Astrocyte (in vitro differentiated cells and primary cell): ENCODE results near the gene CAMKMT. TPM values are rescaled to one million over a fixed set of nuclear protein-coding genes. Genes with fewer than 3 reads are reported as not detected.

Experiments
- DNase-seq: peaks from one replicate; pipeline ENCODE4 v3.0.0-alpha.2; 2010; ENCODE audit warnings: low read depth
- FAIRE-seq: peaks from 2 replicates; lab custom pipeline; 2011; peaks lifted over from hg19 to GRCh38; lab: Jason Lieb, UNC
- H2AFZ ChIP-seq: 2 replicates; pipeline ENCODE4 v1.6.0; 2012; ENCODE audit warnings: low read depth, low read length, inconsistent platforms
- H3K27ac ChIP-seq: 2 replicates; pipeline ENCODE4 v1.5.1; 2011; ENCODE audit warnings: low read depth, low read length, inconsistent platforms
- H3K27me3 ChIP-seq: 2 replicates; pipeline ENCODE4 v1.6.0; 2011; ENCODE audit warnings: low read length, inconsistent platforms; ENCODE audit not compliant: insufficient read depth
- H3K36me3 ChIP-seq: 2 replicates; pipeline ENCODE4 v1.5.1; 2011; ENCODE audit warnings: low read length, inconsistent platforms; ENCODE audit not compliant: insufficient read depth
- H3K4me1 ChIP-seq: 2 replicates; pipeline ENCODE4 v1.5.1; 2011; ENCODE audit warnings: low read length, inconsistent platforms; ENCODE audit not compliant: insufficient read depth
- H3K4me2 ChIP-seq: 2 replicates; pipeline ENCODE4 v1.6.0; 2012; ENCODE audit warnings: low read length, inconsistent platforms
- H3K4me3 ChIP-seq: 2 replicates; pipeline ENCODE4 v1.5.1; 2011; ENCODE audit warnings: low read depth, mild to moderate bottlenecking, low read length, inconsistent platforms; ENCODE audit not compliant: insufficient read depth
- H3K79me2 ChIP-seq: 2 replicates; pipeline ENCODE4 v1.6.0; 2012; ENCODE audit warnings: mild to moderate bottlenecking, low read length, inconsistent platforms; ENCODE audit not compliant: insufficient read depth
- H3K9ac ChIP-seq: 2 replicates; pipeline ENCODE4 v1.6.0; 2012; ENCODE audit warnings: mild to moderate bottlenecking, low read length, inconsistent platforms
- H3K9me3 ChIP-seq: 2 replicates; pipeline ENCODE4 v1.5.1; 2012; ENCODE audit warnings: low read depth, mild to moderate bottlenecking, low read length, inconsistent platforms; ENCODE audit not compliant: insufficient read depth
- H4K20me1 ChIP-seq: 2 replicates; pipeline ENCODE4 v1.6.0; 2012; ENCODE audit warnings: low read length, inconsistent platforms; ENCODE audit not compliant: insufficient read depth
- H3K27ac Mint-ChIP-seq: one replicate; pipeline ENCODE4 v1.8.0; 2021; ENCODE audit warnings: mild to moderate bottlenecking, mixed read lengths; ENCODE audit not compliant: unreplicated experiment
- H3K27me3 Mint-ChIP-seq: one replicate; pipeline ENCODE4 v1.8.0; 2021; ENCODE audit warnings: low read depth, mixed read lengths; ENCODE audit not compliant: unreplicated experiment
- H3K36me3 Mint-ChIP-seq: one replicate; pipeline ENCODE4 v1.8.0; 2021; ENCODE audit warnings: low read depth, mixed read lengths; ENCODE audit not compliant: unreplicated experiment
- H3K4me1 Mint-ChIP-seq: one replicate; pipeline ENCODE4 v1.8.0; 2021; ENCODE audit warnings: low read depth, mixed read lengths; ENCODE audit not compliant: unreplicated experiment
- H3K4me3 Mint-ChIP-seq: one replicate; pipeline ENCODE4 v1.8.0; 2021; ENCODE audit warnings: mild to moderate bottlenecking, moderate library complexity, mixed read lengths; ENCODE audit not compliant: unreplicated experiment
- H3K9me3 Mint-ChIP-seq: one replicate; pipeline ENCODE4 v1.8.0; 2021; ENCODE audit warnings: mild to moderate bottlenecking, mixed read lengths; ENCODE audit not compliant: unreplicated experiment
- EZH2 ChIP-seq: IDR thresholded peaks from 2 replicates; pipeline ENCODE4 v1.6.1; 2012; ENCODE audit warnings: mild to moderate bottlenecking, low read length, inconsistent platforms; ENCODE audit not compliant: insufficient read depth
- total RNA-seq: library from RNA; stranded (reverse); gene quantifications from 2 replicates; pipeline ENCODE4 v1.2.1, GENCODE V29; 2021
- TF ChIP-seq, protein P1 (sequence below): IDR thresholded peaks from 2 replicates; pipeline ENCODE4 v1.5.1; 2011; ENCODE audit warnings: low read depth, mild to moderate bottlenecking, inconsistent platforms, low read length, moderate library complexity; ENCODE audit not compliant: insufficient read depth

Gene CAMKMT
- total RNA-seq, 1 donor from 2014 or later = 9.3 TPM

DNA sequence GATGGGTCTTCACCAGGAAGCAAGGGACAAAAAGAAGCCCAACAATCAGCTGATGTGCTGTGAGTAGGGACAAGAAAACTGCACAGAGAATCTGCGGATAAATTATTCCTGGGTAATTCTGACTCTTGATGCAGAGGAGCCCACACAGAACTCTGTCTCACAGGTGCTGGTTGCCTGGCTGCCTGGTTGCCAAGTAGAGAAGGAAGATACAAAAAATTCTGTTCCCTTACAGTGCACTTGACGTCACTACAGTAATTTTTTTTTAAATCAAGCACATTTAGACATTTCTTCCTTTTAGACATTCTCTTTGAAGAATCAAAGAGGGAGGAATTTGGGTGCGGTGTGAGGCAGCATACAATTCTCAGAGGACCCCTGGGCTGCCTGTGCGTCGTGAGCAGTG is 427.7 kb downstream of the CAMKMT start:
- no peak for DNase-seq
- peaks cover 2% of the 10 kb centered on the region for H3K9me3 Mint-ChIP-seq
- no peaks in the 10 kb centered on the region for H3K9me3 ChIP-seq
- H3K27me3 ChIP-seq = peaks cover 4% of the 10 kb centered on the region
- no peaks in the 10 kb centered on the region for H4K20me1 ChIP-seq
- no peak overlapping the region for H2AFZ ChIP-seq
- H3K4me2 ChIP-seq = no peak overlapping the region
- H3K4me1 Mint-ChIP-seq = peaks cover 5% of the 10 kb centered on the region
- no peak overlapping the region for H3K4me3 ChIP-seq
- H3K36me3 Mint-ChIP-seq = no peaks in the 10 kb centered on the region
- no peak overlapping the region for H3K4me3 Mint-ChIP-seq
- no peak for FAIRE-seq
- no peak overlapping the region for H3K27ac ChIP-seq
- H3K79me2 ChIP-seq = no peaks in the 10 kb centered on the region
- no peaks in the 10 kb centered on the region for H3K4me1 ChIP-seq
- H3K36me3 ChIP-seq = no peaks in the 10 kb centered on the region
- H3K9ac ChIP-seq = no peak overlapping the region
- peaks cover 10% of the 10 kb centered on the region for H3K27me3 Mint-ChIP-seq
- no peak overlapping the region for H3K27ac Mint-ChIP-seq
- no peak for TF ChIP-seq EZH2
- TF ChIP-seq, protein P1, sequence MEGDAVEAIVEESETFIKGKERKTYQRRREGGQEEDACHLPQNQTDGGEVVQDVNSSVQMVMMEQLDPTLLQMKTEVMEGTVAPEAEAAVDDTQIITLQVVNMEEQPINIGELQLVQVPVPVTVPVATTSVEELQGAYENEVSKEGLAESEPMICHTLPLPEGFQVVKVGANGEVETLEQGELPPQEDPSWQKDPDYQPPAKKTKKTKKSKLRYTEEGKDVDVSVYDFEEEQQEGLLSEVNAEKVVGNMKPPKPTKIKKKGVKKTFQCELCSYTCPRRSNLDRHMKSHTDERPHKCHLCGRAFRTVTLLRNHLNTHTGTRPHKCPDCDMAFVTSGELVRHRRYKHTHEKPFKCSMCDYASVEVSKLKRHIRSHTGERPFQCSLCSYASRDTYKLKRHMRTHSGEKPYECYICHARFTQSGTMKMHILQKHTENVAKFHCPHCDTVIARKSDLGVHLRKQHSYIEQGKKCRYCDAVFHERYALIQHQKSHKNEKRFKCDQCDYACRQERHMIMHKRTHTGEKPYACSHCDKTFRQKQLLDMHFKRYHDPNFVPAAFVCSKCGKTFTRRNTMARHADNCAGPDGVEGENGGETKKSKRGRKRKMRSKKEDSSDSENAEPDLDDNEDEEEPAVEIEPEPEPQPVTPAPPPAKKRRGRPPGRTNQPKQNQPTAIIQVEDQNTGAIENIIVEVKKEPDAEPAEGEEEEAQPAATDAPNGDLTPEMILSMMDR = no peak

DNA sequence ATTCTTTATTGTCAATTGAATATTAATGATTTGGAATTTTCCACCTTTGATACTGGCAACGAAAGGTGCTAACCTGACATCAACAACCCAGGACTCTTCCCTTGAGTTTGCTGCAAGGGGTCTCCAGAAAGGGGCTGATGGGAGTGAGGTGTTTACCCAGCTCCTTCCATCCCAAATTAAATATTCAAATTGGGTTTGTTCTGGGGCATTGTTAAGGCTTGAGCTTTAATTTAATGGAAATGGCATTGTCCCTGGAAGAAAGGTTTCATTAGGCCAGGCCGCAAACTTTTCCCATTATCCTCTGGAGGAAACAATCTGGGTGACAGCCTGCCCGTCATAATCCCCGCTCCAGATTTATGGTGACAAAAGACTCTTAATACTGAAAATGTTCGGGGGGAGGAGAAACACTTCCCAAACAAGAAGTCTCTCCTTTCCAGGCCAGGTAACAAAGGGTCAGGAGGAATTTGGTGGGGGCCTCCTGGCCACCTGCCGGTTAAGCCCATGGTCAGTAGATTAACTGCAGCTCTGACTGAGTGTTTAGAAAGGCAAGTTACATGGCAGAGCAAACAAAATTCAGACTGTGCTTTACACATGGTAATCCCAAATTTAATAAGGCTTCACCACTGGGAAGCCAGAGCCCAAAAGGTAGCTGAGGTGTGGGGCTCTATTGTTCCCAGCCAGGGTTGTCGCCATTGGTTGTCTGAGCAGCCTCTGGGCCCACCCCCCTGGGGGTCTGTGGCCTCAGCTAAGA is 428.4 kb downstream of the CAMKMT start:
- no peak overlapping the region for H3K4me2 ChIP-seq
- no peaks in the 10 kb centered on the region for H4K20me1 ChIP-seq
- H3K4me3 ChIP-seq = no peak overlapping the region
- H3K27ac ChIP-seq = no peak overlapping the region
- Mint-ChIP-seq H3K9me3 (peaks cover 2% of the 10 kb centered on the region), H3K4me3 (no peak overlapping the region), H3K27me3 (peaks cover 8% of the 10 kb centered on the region), H3K4me1 (peaks cover 5% of the 10 kb centered on the region), H3K36me3 (no peaks in the 10 kb centered on the region), H3K27ac (no peak overlapping the region)
- no peak overlapping the region for H3K9ac ChIP-seq
- no peak overlapping the region for H2AFZ ChIP-seq
- H3K79me2 ChIP-seq = no peaks in the 10 kb centered on the region
- FAIRE-seq (no peak), DNase-seq (no peak)
- H3K9me3 ChIP-seq = no peaks in the 10 kb centered on the region
- TF ChIP-seq, protein P1 = no peak
- no peak for TF ChIP-seq EZH2
- no peaks in the 10 kb centered on the region for H3K36me3 ChIP-seq
- no peaks in the 10 kb centered on the region for H3K4me1 ChIP-seq
- peaks cover 4% of the 10 kb centered on the region for H3K27me3 ChIP-seq

DNA sequence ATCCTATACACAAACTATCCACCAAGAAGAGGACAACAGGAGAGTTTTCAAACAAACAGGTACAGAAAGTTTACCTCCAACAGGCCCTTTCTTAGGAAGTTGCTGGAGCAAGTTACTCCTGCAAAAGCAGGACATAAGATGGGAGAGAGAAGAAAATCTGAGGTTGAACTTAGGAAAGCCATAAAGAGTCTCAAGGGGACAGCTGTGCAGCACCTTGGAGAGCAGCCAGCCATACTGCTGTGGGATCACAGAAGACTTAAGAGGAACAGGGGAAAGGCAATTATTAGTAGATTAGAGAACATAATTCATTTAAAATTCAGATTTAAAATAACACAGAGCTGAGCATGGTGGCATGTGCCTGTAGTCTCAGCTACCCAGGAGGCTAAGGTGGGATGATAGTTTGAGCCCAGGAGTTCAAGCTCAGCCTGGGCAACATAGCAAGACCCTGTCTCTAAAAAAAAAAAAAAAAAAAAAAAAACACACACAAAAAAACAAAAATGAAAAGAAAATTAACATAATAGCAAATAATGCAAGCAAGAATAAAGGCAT is 431.6 kb downstream of the CAMKMT start:
- H3K27ac ChIP-seq = no peak overlapping the region
- no peak overlapping the region for H3K4me3 Mint-ChIP-seq
- no peak overlapping the region for H3K4me3 ChIP-seq
- no peak overlapping the region for H3K9ac ChIP-seq
- FAIRE-seq (no peak), DNase-seq (peak; percentile 14)
- H3K9me3 ChIP-seq = no peaks in the 10 kb centered on the region
- no peak overlapping the region for H2AFZ ChIP-seq
- no peaks in the 10 kb centered on the region for H3K36me3 Mint-ChIP-seq
- H3K79me2 ChIP-seq = no peaks in the 10 kb centered on the region
- peaks cover 22% of the 10 kb centered on the region for H3K27me3 Mint-ChIP-seq
- H3K4me2 ChIP-seq = no peak overlapping the region
- H3K27me3 ChIP-seq = peaks cover 8% of the 10 kb centered on the region
- no peaks in the 10 kb centered on the region for H3K36me3 ChIP-seq
- no peak overlapping the region for H3K27ac Mint-ChIP-seq
- no peaks in the 10 kb centered on the region for H4K20me1 ChIP-seq
- no peaks in the 10 kb centered on the region for H3K4me1 Mint-ChIP-seq
- H3K9me3 Mint-ChIP-seq = peaks cover 2% of the 10 kb centered on the region
- TF ChIP-seq, protein P1 = no peak
- no peak for TF ChIP-seq EZH2
- no peaks in the 10 kb centered on the region for H3K4me1 ChIP-seq
